ENCODE measurements around the gene AOPEP.

Gene AOPEP

GRCh38 chr9:94983552-94983951 is 257.1 kb downstream of the AOPEP start:
- in situ Hi-C loops (cut with HindIII; ENCODE audit: low sequenced_read_pairs): no loop called here

DNA sequence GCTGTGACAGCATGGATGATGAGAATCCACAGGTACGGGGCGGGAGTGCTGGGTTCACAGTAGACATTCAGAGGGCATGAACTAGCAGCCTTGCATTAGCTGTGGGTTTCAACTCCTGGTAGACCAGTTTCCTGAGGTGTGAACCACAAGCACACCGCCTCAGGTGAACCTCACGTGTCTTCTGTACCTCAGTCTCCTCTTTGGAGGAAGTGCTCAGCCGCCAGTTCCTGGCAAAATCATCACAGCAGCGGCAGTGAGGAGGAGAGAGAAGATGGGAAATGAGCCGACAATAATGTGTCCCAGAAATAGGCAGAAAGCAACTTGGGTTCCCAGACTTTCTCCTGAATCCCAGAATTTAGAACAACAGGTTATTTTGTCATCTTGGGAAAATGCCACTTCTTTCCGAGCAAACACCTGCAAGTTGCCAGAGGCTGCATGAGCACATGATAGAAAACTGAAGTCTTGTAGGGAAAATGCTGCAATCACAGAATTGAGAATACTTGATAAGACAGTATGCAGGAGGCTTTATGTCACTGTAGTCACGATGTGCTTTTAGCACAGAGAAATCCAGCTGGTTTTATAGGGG is 258.5 kb downstream of the AOPEP start:
- in situ Hi-C loops (cut with HindIII; ENCODE audit: low sequenced_read_pairs): loop anchor here (5.0 kb wide), 1 partner anchor 33 kb away; no protein-coding TSS in a partner anchor

- in situ Hi-C loops (cut with HindIII; ENCODE audit: low sequenced_read_pairs): loop anchor here (5.0 kb wide), 1 partner anchor 33 kb away; no protein-coding TSS in a partner anchor
Measured at GRCh38 chr9:94985649-94986048, 259.1 kb downstream of the AOPEP start.

DNA sequence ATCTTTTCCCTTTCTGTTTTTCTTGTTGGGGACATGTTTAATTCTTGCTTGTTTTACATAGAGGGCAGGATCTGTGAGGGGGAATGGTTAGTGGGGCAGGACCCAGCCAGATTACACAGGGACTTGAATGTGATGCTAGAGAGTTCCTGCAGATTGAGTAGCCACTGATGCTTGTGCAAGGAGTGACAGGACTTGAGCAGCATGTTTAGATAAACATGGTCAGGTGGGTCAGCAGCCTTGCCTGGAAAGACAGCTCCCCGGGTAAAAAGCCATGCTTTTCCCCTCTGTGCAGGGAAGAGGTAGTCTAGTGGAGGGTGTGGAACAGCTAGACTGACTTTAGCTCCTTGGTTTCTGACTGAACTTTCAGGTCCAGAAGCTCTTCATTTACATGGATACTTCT is 261.2 kb downstream of the AOPEP start:
- in situ Hi-C loops (cut with HindIII; ENCODE audit: low sequenced_read_pairs): loop anchor here (5.0 kb wide), 1 partner anchor 35 kb away; no protein-coding TSS in a partner anchor

GRCh38 chr9:94990897-94991561 is 264.5 kb downstream of the AOPEP start:
- in situ Hi-C loops (cut with HindIII; ENCODE audit: low sequenced_read_pairs): no loop called here

GRCh38 chr9:94991961-94992907 is 265.7 kb downstream of the AOPEP start:
- in situ Hi-C loops (cut with HindIII; ENCODE audit: low sequenced_read_pairs): no loop called here

DNA sequence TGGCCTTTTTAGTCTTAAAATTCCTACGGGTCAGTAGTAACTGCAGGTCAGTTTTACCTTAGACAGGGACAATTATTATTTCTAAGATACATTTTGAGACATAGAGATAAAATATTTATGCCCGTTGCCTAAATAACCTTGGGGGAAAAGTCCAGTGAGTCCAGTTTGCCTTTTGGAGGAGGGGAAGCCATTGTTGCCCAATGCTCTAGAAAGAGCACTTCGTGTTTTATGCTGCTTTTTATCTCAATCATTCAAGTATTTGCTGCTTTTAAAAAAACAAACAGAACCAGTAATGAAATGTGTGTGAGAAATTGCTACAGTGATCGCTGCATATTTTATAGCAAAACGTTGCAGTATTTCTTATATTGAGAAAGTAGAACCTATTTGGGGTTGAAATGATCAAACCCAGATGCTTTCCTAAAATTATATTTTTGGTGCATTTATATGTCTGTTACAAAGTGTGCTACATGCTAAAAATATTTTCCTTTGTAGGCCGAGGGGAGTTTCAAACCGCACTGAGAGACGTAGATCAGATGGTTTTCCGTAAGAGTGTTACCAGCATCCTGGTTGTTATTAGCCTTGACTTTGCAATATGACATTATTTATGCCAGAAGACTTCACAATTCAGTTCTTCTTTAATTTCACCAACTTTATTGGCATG is 266.8 kb downstream of the AOPEP start:
- in situ Hi-C loops (cut with HindIII; ENCODE audit: low sequenced_read_pairs): no loop called here

DNA sequence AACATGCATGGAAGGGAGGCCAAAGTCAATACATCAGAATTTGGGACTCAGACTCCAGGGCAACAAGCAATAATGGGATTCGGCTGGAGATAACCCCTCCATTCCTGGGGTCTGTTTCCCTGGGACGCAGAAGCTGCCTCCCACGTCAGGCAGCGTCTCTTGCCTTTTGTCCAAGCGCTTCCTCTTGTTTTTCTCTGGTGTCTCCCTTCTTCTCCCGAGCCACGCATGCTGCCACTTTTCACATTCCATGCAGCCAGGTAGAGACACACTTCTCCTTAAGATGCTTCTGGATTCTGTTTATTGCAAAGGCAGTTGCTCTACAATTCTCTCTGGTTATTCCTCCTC is 267.3 kb downstream of the AOPEP start:
- in situ Hi-C loops (cut with HindIII; ENCODE audit: low sequenced_read_pairs): no loop called here

DNA sequence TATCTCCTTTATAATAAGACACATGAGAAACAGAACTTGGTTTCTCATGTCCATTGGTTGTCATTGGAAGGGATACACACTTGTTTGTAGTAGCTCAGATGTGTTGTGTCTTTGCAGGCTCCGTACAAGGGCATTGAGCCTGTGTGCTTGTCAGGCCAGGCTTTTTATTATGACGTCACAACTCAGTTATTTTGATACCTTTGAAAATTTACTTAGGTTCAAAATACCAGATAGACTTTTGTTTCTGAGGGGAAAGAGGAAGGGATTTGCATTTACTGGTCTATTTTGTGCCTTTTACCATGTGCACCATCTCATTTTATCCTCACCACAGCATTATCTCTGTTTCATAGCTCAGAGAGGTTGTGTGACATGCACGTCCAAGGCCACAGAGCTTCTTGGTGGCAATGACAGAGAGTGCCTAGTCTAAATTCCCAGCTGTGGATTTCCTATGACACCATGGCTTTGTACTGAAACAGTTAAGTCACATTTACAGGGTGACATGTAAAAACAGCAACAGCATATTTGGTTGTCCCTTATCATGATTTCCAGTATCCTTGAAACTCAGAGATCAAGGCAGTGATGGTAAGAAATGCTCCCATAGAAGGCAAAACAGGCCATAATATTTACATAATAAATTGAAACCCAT is 268.7 kb downstream of the AOPEP start:
- in situ Hi-C loops (cut with HindIII; ENCODE audit: low sequenced_read_pairs): no loop called here

- in situ Hi-C loops (cut with HindIII; ENCODE audit: low sequenced_read_pairs): no loop called here
Measured at GRCh38 chr9:94996641-94997040, 270.1 kb downstream of the AOPEP start.

- in situ Hi-C loops (cut with HindIII; ENCODE audit: low sequenced_read_pairs): no loop called here
Measured at GRCh38 chr9:94997727-94998126, 271.2 kb downstream of the AOPEP start.

DNA sequence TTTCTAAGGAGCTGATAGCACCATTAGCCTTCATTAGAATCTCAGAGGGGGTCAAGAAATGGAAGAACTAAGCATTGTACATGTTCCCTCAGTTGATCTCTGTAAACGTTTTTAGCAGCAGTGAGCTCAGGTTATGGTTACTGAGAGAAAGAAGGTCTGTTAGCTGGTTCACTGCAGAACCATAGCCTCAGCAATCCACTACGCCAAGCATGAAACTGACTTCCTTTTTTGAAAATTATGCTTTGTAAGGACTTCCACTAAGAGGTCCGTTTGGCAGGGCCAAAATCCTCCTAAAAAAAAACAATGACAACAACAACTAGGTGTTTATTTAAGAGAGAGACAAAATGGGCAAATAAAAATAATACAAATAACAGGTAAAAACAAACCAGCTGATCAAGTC is 273.3 kb downstream of the AOPEP start:
- in situ Hi-C loops (cut with HindIII; ENCODE audit: low sequenced_read_pairs): no loop called here

GRCh38 chr9:95000821-95001220 is 274.3 kb downstream of the AOPEP start:
- in situ Hi-C loops (cut with HindIII; ENCODE audit: low sequenced_read_pairs): no loop called here

- in situ Hi-C loops (cut with HindIII; ENCODE audit: low sequenced_read_pairs): no loop called here
Measured at GRCh38 chr9:95001720-95002119, 275.2 kb downstream of the AOPEP start.

- in situ Hi-C loops (cut with HindIII; ENCODE audit: low sequenced_read_pairs): no loop called here
Measured at GRCh38 chr9:95003689-95004410, 277.4 kb downstream of the AOPEP start.

GRCh38 chr9:95004411-95005277 is 278.1 kb downstream of the AOPEP start:
- in situ Hi-C loops (cut with HindIII; ENCODE audit: low sequenced_read_pairs): no loop called here

- in situ Hi-C loops (cut with HindIII; ENCODE audit: low sequenced_read_pairs): no loop called here
Measured at GRCh38 chr9:95005278-95006143, 279.0 kb downstream of the AOPEP start.

- in situ Hi-C loops (cut with HindIII; ENCODE audit: low sequenced_read_pairs): no loop called here
Measured at GRCh38 chr9:95007226-95007869, 280.8 kb downstream of the AOPEP start.

Measured in DLD1 (cell line).